Measurements from ENCODE around the gene CDC25B.
A peak's percentile ranks its signal among the peaks of the same experiment; 100 is the strongest.

Gene CDC25B

GRCh38 chr20:3775457-3776108 is 20.5 kb upstream of the CDC25B start:
- Histone ChIP-seq H3K27me3 (ENCODE audit: control insufficient read depth in 1 of 2, insufficient read depth in 1 of 2, low read length in 2 of 2) (peaks cover 0 to 13% of the 10 kb centered on the region in 2 experiments), H2BK5ac (ENCODE audit: low read depth, low read length, poor library complexity, severe bottlenecking) (no peak overlapping the region), H2BK12ac (ENCODE audit: low read length in 2 of 2) (no peak overlapping the region), H2BK120ac (ENCODE audit: low read depth, low read length) (no peak overlapping the region), H3K79me1 (replicated peaks; ENCODE audit: low read length, poor library complexity, severe bottlenecking) (no peaks in the 10 kb centered on the region), H3K14ac (ENCODE audit: low read length in 2 of 2) (no peak overlapping the region), H2BK15ac (ENCODE audit: low read depth, poor library complexity, severe bottlenecking) (no peak overlapping the region), H2AFZ (ENCODE audit: low read depth, low read length) (no peak overlapping the region), H3K4me2 (ENCODE audit: low read length, poor library complexity, severe bottlenecking) (no peak overlapping the region), H3K9ac (ENCODE audit: low read length) (no peak overlapping the region), H2AK5ac (ENCODE audit: low read length, severe bottlenecking) (no peak overlapping the region), H3K4ac (ENCODE audit: low read depth in 1 of 2, low read length in 2 of 2) (no peak overlapping the region), H3K23ac (ENCODE audit: low read length in 2 of 2) (no peak overlapping the region), H3K18ac (ENCODE audit: low read depth in 1 of 2, low read length in 2 of 2) (no peak overlapping the region), H3K36me3 (ENCODE audit: control insufficient read depth in 1 of 2, insufficient read depth in 2 of 2, low read depth in 1 of 2, low read length in 2 of 2) (no peaks in the 10 kb centered on the region), H3K27ac (ENCODE audit: low read length, poor library complexity, severe bottlenecking) (no peak overlapping the region), H3K9me3 (ENCODE audit: control insufficient read depth, low read length) (peaks cover 4% of the 10 kb centered on the region), H4K8ac (ENCODE audit: low read length) (no peak overlapping the region), H3K4me1 (ENCODE audit: control insufficient read depth, insufficient read depth, low read depth, low read length) (peaks cover 16% of the 10 kb centered on the region), H4K91ac (ENCODE audit: low read length) (no peak overlapping the region), H3K4me3 (ENCODE audit: insufficient read depth in 1 of 2, low read depth in 1 of 2, low read length in 2 of 2) (no peak overlapping the region)
- no peak for DNase-seq
- 80% methylated on average over 4 of the region's 4 CpGs for WGBS

GRCh38 chr20:3777381-3777715 is 18.8 kb upstream of the CDC25B start:
- no peak overlapping the region for H2BK120ac ChIP-seq (ENCODE audit: low read depth, low read length)
- H3K9ac ChIP-seq (ENCODE audit: low read length): peak overlapping the region; percentile 80
- peaks cover 0 to 4% of the 10 kb centered on the region in 2 experiments for H3K36me3 ChIP-seq (ENCODE audit: control insufficient read depth in 1 of 2, insufficient read depth in 2 of 2, low read depth in 1 of 2, low read length in 2 of 2)
- peak overlapping the region; percentile 84 for H2AFZ ChIP-seq (ENCODE audit: low read depth, low read length)
- H3K23ac ChIP-seq (ENCODE audit: low read length in 2 of 2): no peak overlapping the region
- H3K27ac ChIP-seq (ENCODE audit: low read length, poor library complexity, severe bottlenecking): no peak overlapping the region
- H2BK12ac ChIP-seq (ENCODE audit: low read length in 2 of 2): no peak overlapping the region
- H3K4ac ChIP-seq (ENCODE audit: low read depth in 1 of 2, low read length in 2 of 2): no peak overlapping the region
- peaks cover 4% of the 10 kb centered on the region for H3K9me3 ChIP-seq (ENCODE audit: control insufficient read depth, low read length)
- H3K14ac ChIP-seq (ENCODE audit: low read length in 2 of 2): peak overlapping the region in 1 of 2 experiments; percentile 80
- DNase-seq: no peak
- H3K4me1 ChIP-seq (ENCODE audit: control insufficient read depth, insufficient read depth, low read depth, low read length): peaks cover 19% of the 10 kb centered on the region
- peaks cover 0 to 13% of the 10 kb centered on the region in 2 experiments for H3K27me3 ChIP-seq (ENCODE audit: control insufficient read depth in 1 of 2, insufficient read depth in 1 of 2, low read length in 2 of 2)
- 18% methylated on average over 16 of the region's 16 CpGs for WGBS
- peak overlapping the region; percentile 53 to 79 for H3K4me3 ChIP-seq (ENCODE audit: insufficient read depth in 1 of 2, low read depth in 1 of 2, low read length in 2 of 2)
- no peak overlapping the region for H2AK5ac ChIP-seq (ENCODE audit: low read length, severe bottlenecking)
- no peak overlapping the region for H2BK5ac ChIP-seq (ENCODE audit: low read depth, low read length, poor library complexity, severe bottlenecking)
- H2BK15ac ChIP-seq (ENCODE audit: low read depth, poor library complexity, severe bottlenecking): peak overlapping the region; percentile 26
- H4K91ac ChIP-seq (ENCODE audit: low read length): peak overlapping the region; percentile 84
- H3K4me2 ChIP-seq (ENCODE audit: low read length, poor library complexity, severe bottlenecking): peak overlapping the region; percentile 93
- H4K8ac ChIP-seq (ENCODE audit: low read length): peak overlapping the region; percentile 85
- H3K79me1 ChIP-seq (replicated peaks; ENCODE audit: low read length, poor library complexity, severe bottlenecking): no peaks in the 10 kb centered on the region
- peak overlapping the region; percentile 26 to 77 for H3K18ac ChIP-seq (ENCODE audit: low read depth in 1 of 2, low read length in 2 of 2)

GRCh38 chr20:3777716-3778629 is 18.1 kb upstream of the CDC25B start:
- Histone ChIP-seq H2BK12ac (ENCODE audit: low read length in 2 of 2) (no peak overlapping the region), H3K4me3 (ENCODE audit: insufficient read depth in 1 of 2, low read depth in 1 of 2, low read length in 2 of 2) (peak overlapping the region; percentile 53 to 79), H3K23ac (ENCODE audit: low read length in 2 of 2) (peak overlapping the region in 1 of 2 experiments; percentile 61), H3K4ac (ENCODE audit: low read depth in 1 of 2, low read length in 2 of 2) (no peak overlapping the region), H3K4me2 (ENCODE audit: low read length, poor library complexity, severe bottlenecking) (peak overlapping the region; percentile 93), H4K91ac (ENCODE audit: low read length) (peak overlapping the region; percentile 84), H2BK120ac (ENCODE audit: low read depth, low read length) (no peak overlapping the region), H4K8ac (ENCODE audit: low read length) (peak overlapping the region; percentile 85), H3K14ac (ENCODE audit: low read length in 2 of 2) (peak overlapping the region in 1 of 2 experiments; percentile 80), H2BK15ac (ENCODE audit: low read depth, poor library complexity, severe bottlenecking) (peak overlapping the region; percentile 54), H3K9me3 (ENCODE audit: control insufficient read depth, low read length) (peaks cover 4% of the 10 kb centered on the region), H3K18ac (ENCODE audit: low read depth in 1 of 2, low read length in 2 of 2) (peak overlapping the region; percentile 50 to 77), H3K9ac (ENCODE audit: low read length) (peak overlapping the region; percentile 80), H3K4me1 (ENCODE audit: control insufficient read depth, insufficient read depth, low read depth, low read length) (peaks cover 20% of the 10 kb centered on the region), H2BK5ac (ENCODE audit: low read depth, low read length, poor library complexity, severe bottlenecking) (no peak overlapping the region), H3K79me1 (replicated peaks; ENCODE audit: low read length, poor library complexity, severe bottlenecking) (peaks cover 3% of the 10 kb centered on the region), H3K27me3 (ENCODE audit: control insufficient read depth in 1 of 2, insufficient read depth in 1 of 2, low read length in 2 of 2) (peaks cover 0 to 13% of the 10 kb centered on the region in 2 experiments), H3K27ac (ENCODE audit: low read length, poor library complexity, severe bottlenecking) (no peak overlapping the region), H2AK5ac (ENCODE audit: low read length, severe bottlenecking) (peak overlapping the region; percentile 47), H3K36me3 (ENCODE audit: control insufficient read depth in 1 of 2, insufficient read depth in 2 of 2, low read depth in 1 of 2, low read length in 2 of 2) (peaks cover 0 to 10% of the 10 kb centered on the region in 2 experiments), H2AFZ (ENCODE audit: low read depth, low read length) (peak overlapping the region; percentile 84)
- peak; percentile 52 for DNase-seq
- 5% methylated on average over 70 of the region's 70 CpGs for WGBS

- Histone ChIP-seq H3K4me1 (ENCODE audit: control insufficient read depth, insufficient read depth, low read depth, low read length) (peaks cover 28% of the 10 kb centered on the region), H3K9me3 (ENCODE audit: control insufficient read depth, low read length) (peaks cover 4% of the 10 kb centered on the region), H3K9ac (ENCODE audit: low read length) (no peak overlapping the region), H3K14ac (ENCODE audit: low read length in 2 of 2) (no peak overlapping the region), H2AFZ (ENCODE audit: low read depth, low read length) (no peak overlapping the region), H3K4me2 (ENCODE audit: low read length, poor library complexity, severe bottlenecking) (no peak overlapping the region), H4K91ac (ENCODE audit: low read length) (no peak overlapping the region), H3K4ac (ENCODE audit: low read depth in 1 of 2, low read length in 2 of 2) (no peak overlapping the region), H2BK15ac (ENCODE audit: low read depth, poor library complexity, severe bottlenecking) (no peak overlapping the region), H2BK120ac (ENCODE audit: low read depth, low read length) (no peak overlapping the region), H3K23ac (ENCODE audit: low read length in 2 of 2) (no peak overlapping the region), H3K27ac (ENCODE audit: low read length, poor library complexity, severe bottlenecking) (no peak overlapping the region), H3K79me1 (replicated peaks; ENCODE audit: low read length, poor library complexity, severe bottlenecking) (peaks cover 7% of the 10 kb centered on the region), H3K27me3 (ENCODE audit: control insufficient read depth in 1 of 2, insufficient read depth in 1 of 2, low read length in 2 of 2) (peaks cover 0 to 13% of the 10 kb centered on the region in 2 experiments), H2BK12ac (ENCODE audit: low read length in 2 of 2) (no peak overlapping the region), H3K18ac (ENCODE audit: low read depth in 1 of 2, low read length in 2 of 2) (no peak overlapping the region), H4K8ac (ENCODE audit: low read length) (no peak overlapping the region), H3K4me3 (ENCODE audit: insufficient read depth in 1 of 2, low read depth in 1 of 2, low read length in 2 of 2) (no peak overlapping the region), H2BK5ac (ENCODE audit: low read depth, low read length, poor library complexity, severe bottlenecking) (no peak overlapping the region), H2AK5ac (ENCODE audit: low read length, severe bottlenecking) (no peak overlapping the region), H3K36me3 (ENCODE audit: control insufficient read depth in 1 of 2, insufficient read depth in 2 of 2, low read depth in 1 of 2, low read length in 2 of 2) (peaks cover 4 to 17% of the 10 kb centered on the region in 2 experiments)
- WGBS: 89% methylated on average over 18 of the region's 18 CpGs
- DNase-seq: no peak
Observed at GRCh38 chr20:3778976-3779375, 17.1 kb upstream of the CDC25B start.

Data from mesenchymal stem cell (in vitro differentiated cells and primary cell).